Ectodermal cell (in vitro differentiated cells): ENCODE results near the gene LILRB5.

ENCODE experiments used
- H3K27ac ChIP-seq: 2 replicates; pipeline ENCODE4 v1.7.0; 2013; ENCODE audit warnings: mild to moderate bottlenecking, low read depth, low read length; ENCODE audit not compliant: insufficient read depth, poor library complexity, severe bottlenecking
- H3K27me3 ChIP-seq: 2 replicates; pipeline ENCODE4 v1.7.0; 2013; ENCODE audit warnings: mild to moderate bottlenecking, low read length; ENCODE audit not compliant: insufficient read depth, control insufficient read depth, poor library complexity, severe bottlenecking
- H3K36me3 ChIP-seq: one replicate; pipeline ENCODE4 v1.7.0; 2013; ENCODE audit warnings: low read length; ENCODE audit not compliant: control insufficient read depth, insufficient read depth
- H3K4me1 ChIP-seq: one replicate; pipeline ENCODE4 v1.7.0; 2013; ENCODE audit warnings: low read length; ENCODE audit not compliant: control insufficient read depth, insufficient read depth
- H3K4me3 ChIP-seq: 2 replicates; pipeline ENCODE4 v1.7.0; 2013; ENCODE audit warnings: low read depth, low read length, control low read depth; ENCODE audit not compliant: insufficient read depth
- H3K9me3 ChIP-seq: 2 replicates; pipeline ENCODE4 v1.7.0; 2013; ENCODE audit warnings: mild to moderate bottlenecking, low read length, moderate library complexity; ENCODE audit not compliant: control insufficient read depth
- WGBS, 2 experiments: methylation state at CpG; one replicate each; pipeline ENCODE4 v1.1.7; 2013; ENCODE audit warnings: missing lambda C conversion rate in 2 of 2; 5-methylcytosine and 5-hydroxymethylcytosine counted together

LILRB5 gene

DNA sequence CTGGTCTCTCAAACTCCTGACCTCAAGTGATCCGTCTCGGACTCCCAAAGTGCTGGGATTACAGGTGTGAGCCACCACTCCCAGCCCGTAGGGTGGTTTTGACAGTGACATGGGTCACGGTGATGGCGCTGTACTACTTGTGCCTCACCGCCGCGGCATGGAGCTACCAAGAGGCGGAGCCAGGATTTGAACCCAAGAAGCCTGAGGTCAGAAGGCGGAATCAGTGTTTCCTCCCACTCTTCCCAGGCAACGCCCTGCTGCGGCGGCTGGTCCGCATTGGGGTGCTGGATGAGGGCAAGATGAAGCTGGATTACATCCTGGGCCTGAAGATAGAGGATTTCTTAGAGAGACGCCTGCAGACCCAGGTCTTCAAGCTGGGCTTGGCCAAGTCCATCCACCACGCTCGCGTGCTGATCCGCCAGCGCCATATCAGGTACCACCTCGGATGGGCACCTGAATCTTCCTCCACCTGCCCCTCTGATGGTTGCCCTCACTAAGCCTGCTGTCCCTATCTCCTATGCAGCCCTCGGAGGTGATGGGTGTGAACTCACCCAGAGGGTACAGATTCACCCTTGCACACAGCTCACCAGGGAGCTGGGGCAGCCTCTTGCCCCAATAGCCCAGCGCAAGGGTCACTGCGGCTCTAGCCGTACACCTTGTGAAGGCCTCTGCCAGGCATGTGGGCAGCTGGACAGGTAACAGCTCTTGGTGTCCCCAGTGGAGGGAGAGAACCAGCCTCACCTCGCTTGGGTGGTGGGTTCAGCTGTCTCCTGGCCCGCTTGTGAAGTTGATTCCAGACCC is 50.8 kb downstream of the LILRB5 start:
- H3K36me3 ChIP-seq = peaks cover 61% of the 10 kb centered on the region
- H3K27me3 ChIP-seq = no peaks in the 10 kb centered on the region
- WGBS, 2 experiments = 96% methylated on average over 27 of the region's 27 CpGs
- no peak overlapping the region for H3K27ac ChIP-seq
- no peaks in the 10 kb centered on the region for H3K9me3 ChIP-seq
- H3K4me1 ChIP-seq = peaks cover 40% of the 10 kb centered on the region
- H3K4me3 ChIP-seq = no peak overlapping the region

DNA sequence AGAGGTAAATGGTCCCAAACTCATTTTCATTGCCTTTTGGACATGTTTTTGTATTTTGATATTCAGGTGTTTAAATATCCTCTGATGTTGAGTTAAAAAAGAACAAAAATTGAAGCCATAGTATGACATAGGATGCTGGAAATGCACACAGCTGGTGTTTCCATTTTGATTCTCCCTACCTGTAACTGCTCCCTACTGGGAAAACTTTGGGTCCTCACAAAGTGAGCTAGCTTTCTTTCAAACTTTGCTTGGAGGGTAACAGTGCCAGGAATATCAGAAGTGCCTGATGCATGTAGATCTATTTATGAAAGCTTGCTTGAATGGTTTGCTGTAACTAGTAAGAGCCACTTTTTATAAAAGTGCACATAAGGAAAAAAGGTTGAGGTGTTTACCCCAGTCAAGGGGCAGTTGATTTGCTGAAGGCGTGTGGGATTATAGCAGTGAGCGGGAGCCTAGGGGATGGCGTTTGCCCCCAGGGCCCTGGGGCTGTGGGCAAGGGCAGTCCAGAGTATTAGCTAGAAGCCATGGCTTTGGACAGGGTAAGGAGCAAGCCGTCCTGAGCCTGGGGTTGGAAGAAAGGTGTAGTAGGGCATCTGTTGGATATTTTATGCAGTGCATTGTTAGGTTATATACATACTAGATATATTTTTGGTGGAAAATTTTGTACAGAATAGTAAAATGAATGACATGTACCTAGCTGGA is 52.2 kb downstream of the LILRB5 start:
- Histone ChIP-seq H3K36me3 (peaks cover 62% of the 10 kb centered on the region), H3K9me3 (no peaks in the 10 kb centered on the region), H3K27me3 (no peaks in the 10 kb centered on the region), H3K4me1 (peaks cover 40% of the 10 kb centered on the region), H3K4me3 (no peak overlapping the region), H3K27ac (no peak overlapping the region)
- WGBS, 2 experiments = 93 to 94% methylated on average over 4 of the region's 4 CpGs

DNA sequence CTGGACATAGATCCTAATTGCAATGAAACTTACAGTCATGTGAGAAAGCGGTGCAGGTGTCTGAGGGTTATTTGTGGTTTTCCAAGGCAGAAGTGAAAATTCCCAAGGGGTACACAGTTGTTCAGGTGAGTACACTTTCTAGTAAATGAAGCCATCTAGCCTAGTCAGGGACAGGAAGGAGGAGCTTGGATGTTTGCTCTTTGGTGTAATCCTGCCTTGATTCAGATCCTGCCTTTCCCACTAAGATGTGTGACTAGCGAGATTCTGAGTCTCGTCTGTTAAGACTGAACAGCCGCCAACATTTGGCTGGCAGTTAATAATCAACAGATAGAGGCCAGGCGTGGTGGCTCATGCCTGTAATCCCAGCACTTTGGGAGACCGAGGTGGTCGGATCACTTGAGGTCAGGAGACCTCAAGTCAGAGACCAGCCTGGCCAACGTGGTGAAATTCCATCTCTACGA is 53.9 kb downstream of the LILRB5 start:
- no peak overlapping the region for H3K27ac ChIP-seq
- WGBS, 2 experiments = 92 to 94% methylated on average over 9 of the region's 9 CpGs
- peak overlapping the region; percentile 0 for H3K4me3 ChIP-seq
- H3K27me3 ChIP-seq = no peaks in the 10 kb centered on the region
- no peaks in the 10 kb centered on the region for H3K9me3 ChIP-seq
- peaks cover 32% of the 10 kb centered on the region for H3K4me1 ChIP-seq
- H3K36me3 ChIP-seq = peaks cover 62% of the 10 kb centered on the region

DNA sequence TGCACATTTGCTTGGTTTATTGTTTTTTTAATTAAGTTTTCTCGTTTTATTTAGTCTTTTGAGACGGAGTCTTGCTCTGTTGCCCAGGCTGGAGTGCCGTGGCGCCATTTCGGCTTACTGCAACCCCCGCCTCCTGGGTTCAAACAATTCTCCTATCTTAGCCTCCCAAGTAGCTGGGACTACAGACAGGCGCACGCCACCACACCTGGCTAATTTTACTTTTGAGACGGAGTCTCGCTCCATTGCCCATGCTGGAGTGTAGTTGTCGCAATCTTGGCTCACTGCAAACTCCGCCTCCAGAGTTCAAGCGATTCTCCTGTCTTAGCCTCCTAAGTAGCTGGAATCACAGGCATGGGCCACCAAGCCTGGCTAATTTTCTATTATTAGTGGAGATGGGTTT is 55.1 kb downstream of the LILRB5 start:
- no peak overlapping the region for H3K27ac ChIP-seq
- 86 to 89% methylated on average over 13 of the region's 13 CpGs for WGBS, 2 experiments
- H3K27me3 ChIP-seq = no peaks in the 10 kb centered on the region
- no peaks in the 10 kb centered on the region for H3K9me3 ChIP-seq
- peak overlapping the region; percentile 83 for H3K4me3 ChIP-seq
- peaks cover 57% of the 10 kb centered on the region for H3K36me3 ChIP-seq
- peaks cover 32% of the 10 kb centered on the region for H3K4me1 ChIP-seq

DNA sequence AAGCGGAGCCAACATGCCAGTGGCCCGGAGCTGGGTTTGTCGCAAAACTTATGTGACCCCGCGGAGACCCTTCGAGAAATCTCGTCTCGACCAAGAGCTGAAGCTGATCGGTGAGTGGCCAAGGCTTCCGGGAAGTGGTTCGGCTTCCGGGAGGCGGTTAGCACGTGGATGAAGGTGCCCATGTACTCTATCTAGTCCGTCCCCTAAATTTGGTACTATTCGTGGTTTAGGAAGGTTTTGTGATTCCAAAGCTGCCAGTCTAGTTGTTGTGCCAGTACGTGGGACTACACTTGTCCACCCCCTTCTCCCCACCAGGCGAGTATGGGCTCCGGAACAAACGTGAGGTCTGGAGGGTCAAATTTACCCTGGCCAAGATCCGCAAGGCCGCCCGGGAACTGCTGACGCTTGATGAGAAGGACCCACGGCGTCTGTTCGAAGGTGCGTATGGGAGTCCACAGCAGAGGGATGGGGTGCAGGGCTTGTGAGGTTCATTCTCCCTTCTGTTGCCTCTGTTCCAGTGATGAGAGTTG is 55.8 kb downstream of the LILRB5 start:
- 5 to 6% methylated on average over 28 of the region's 28 CpGs for WGBS, 2 experiments

More for the DNA sequence above, 55.8 kb downstream of the LILRB5 start:
- Histone ChIP-seq H3K27ac (peak overlapping the region; percentile 52), H3K4me3 (peak overlapping the region; percentile 83), H3K4me1 (peaks cover 32% of the 10 kb centered on the region), H3K27me3 (no peaks in the 10 kb centered on the region), H3K36me3 (peaks cover 49% of the 10 kb centered on the region), H3K9me3 (no peaks in the 10 kb centered on the region)
